NOMO-1 treated with dmso at 0.1 percent for 144 hours (cell line): Measurements from ENCODE around the gene DMWD.
A peak's percentile ranks its signal among the peaks of the same experiment; 100 is the strongest.

Experiments used
- DNase-seq: peaks from one replicate; lab custom pipeline; 2025; ENCODE audit not compliant: unreplicated experiment; lab: John Stamatoyannopoulos, UW

The DMWD gene

GRCh38 chr19:45792470-45793177, at the start of gene DMWD:
TSS of gene DMWD (minus strand) at chr19:45792845. CDS start at chr19:45792756, 89 bp downstream.
- peak; percentile 95 for DNase-seq

GRCh38 chr19:45842198-45842597, 49.6 kb upstream of the DMWD start:
- no peak for DNase-seq

DNA sequence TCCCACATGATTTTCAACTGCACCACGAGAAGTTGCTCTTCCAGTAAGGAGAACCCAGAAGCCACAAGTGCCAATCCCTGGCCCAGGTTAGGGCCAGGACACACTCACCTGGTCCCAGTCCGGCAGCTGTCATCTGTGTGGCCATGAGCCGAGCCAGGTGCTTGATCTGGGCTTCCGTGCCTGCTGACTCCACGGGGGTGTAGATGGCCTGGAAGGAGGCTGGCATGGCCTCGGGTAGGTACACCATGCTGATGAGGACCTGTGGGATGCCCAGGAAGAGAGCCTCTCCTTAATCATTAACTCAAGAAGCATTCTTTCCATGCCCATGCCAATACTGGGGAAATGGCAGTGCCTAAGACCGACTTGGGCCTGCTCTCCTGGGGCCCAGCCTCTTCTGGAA, 42.3 kb upstream of the DMWD start:
- DNase-seq: no peak

- DNase-seq: no peak
These were observed 36.3 kb upstream of the DMWD start for GRCh38 chr19:45828945-45829344.

- no peak for DNase-seq
These were observed 35.9 kb upstream of the DMWD start for GRCh38 chr19:45828523-45828922.

DNA sequence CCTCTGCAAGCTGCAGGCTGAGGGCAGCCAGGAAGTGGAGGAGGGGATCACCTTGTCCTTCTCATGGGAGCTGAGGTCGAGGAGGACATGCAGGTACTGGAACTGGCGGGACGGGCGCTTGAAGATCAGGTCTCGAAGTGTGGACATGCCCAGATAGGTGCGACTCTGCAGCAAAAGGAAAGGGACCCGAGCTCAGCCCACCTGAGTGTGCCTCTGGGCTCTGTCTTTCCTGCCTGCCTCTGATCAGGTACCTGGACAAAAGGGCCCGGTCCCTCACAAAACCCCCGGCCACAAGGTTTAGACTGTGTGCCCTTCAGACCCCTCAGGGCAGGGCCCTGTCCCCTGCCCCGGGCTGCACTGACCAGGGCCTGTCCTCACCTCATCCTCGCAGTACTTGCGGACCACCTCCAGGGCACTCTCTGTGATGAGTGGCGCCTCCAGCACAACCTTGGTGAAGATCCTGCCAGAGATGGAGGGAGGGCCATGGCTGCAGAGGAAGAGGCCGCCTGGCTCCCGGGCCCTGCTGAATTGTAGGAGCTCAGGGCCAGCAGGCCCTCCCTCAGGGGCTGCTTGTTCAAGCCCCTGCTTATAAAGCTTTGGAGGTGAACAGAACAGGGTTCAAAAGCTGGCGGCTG, 34.9 kb upstream of the DMWD start:
- no peak for DNase-seq

DNA sequence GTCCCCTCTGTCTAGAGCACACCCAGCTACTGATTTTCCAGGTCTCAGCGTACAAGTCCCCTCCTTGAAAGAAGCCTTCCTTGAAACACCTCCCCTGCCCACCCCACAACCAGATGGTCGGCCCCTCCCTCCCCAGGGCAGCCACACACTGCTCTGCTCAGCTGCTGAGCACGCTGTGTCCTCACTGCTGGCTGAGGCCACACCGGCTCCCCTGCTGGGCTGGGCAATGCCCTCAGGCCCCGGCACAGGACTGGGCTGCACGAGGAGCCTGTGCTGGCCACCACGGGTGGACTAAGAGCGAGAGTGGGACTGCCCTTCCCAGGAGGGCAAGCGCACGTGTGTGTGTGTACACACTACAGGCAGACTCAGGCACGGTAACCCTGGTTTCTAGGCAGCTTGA, 34.3 kb upstream of the DMWD start:
- DNase-seq: no peak

DNA sequence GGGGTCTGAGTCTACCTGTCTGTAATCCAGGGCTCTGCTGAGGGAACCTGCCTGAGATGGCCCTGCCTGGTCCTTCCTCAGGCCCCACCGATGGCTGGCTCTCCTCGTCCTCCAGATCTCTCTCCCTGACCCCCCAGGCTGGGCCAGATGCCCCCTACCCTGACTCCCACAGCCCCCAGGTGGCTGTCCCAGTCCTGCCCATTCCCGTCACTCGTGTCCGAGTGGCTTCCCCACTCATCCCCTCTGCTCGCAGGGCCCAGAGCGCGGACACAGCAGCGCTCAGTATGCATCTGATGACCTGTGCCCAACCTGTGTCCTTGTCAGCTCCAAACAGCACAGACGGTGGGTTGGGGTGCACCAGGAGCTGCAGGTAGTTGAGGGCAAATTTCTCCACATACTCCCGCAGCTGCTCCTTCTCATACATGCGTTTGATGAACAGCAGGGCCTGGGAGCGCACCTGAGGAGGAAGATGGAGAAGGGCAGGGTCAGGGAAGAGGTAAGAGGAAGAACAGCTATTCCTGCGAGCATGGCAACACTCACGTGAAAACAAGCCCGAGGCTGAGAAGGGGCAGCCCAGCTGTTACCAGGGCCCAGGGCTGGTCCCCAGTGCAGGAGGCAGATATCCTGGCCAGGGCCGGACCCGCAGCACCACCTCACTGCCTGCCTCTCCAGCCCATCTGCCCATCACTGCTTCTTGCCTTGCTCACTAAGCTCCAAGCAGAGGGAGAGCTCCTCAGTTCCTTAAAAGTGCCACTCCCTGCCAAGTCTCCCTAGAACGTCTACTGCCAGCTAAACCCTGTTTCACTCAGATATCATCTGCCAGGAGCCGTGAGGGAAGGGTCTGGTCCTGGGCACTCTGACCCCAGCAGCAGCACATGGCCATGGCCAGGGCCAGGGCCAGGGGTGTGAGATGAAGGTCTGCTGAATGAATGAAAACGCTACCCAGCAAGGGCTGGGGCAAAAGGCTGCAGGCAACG, 33.6 kb upstream of the DMWD start:
- DNase-seq: no peak

- DNase-seq: no peak
These were observed 32.6 kb upstream of the DMWD start for GRCh38 chr19:45825263-45825605.

DNA sequence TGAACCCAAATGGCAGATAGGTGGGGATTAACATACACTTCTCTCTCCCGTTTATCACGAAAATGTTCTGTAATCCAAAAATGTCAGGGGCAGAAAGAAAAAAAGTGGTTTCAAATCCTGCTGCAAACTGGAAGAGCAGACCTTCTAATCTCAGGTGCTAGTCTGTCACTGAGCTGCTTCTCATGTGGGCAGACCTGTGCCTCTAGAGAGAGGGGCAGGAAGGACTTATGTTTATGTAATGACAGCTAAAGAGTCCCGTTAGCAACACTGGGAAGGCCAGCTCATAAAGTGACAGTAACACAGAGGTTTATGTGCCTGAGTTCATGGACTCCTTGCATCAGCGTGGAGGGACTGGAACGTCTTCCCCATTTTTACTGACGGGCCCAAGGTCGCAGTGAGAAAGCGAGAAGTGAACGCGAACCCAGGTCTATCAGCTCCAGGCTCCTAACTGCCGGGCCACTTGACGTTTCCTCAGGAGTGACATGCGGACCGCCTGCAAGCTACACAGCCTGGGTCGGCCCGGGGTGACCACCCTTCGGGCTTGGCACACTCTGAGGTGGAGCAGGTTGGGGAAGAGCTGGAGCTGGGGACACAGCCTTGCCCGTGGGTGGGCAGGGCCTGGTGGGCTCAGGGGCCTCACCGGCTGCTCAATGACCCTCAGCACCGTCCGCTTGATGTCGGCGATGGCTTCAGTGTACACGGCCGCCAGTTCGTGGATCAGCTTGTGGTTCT, 32.1 kb upstream of the DMWD start:
- no peak for DNase-seq

- DNase-seq: no peak
These were observed 31.4 kb upstream of the DMWD start for GRCh38 chr19:45824041-45824471.

- DNase-seq: no peak
These were observed 30.5 kb upstream of the DMWD start for GRCh38 chr19:45823182-45823581.

GRCh38 chr19:45822716-45823115, 30.1 kb upstream of the DMWD start:
- DNase-seq: no peak

DNA sequence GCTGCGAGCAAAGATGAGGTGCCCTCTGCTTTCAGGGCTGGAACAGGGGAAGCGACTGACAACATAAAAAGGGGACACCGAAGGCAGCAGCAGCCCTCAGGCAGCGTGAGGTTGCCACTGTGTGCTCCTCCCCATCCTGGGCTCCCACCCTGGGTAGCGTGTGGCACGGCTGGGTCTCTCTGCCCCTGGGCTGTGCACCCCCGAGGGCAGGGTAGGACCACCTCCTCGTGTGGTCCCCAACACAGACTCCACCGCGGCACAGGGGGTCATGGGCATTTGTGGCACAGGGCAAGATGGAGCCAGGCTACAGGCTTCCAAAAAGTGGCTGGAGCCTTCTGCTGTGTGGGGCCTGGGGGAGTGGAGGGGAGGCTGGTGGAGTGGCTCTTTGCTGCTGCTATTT, 28.9 kb upstream of the DMWD start:
- DNase-seq: no peak

DNA sequence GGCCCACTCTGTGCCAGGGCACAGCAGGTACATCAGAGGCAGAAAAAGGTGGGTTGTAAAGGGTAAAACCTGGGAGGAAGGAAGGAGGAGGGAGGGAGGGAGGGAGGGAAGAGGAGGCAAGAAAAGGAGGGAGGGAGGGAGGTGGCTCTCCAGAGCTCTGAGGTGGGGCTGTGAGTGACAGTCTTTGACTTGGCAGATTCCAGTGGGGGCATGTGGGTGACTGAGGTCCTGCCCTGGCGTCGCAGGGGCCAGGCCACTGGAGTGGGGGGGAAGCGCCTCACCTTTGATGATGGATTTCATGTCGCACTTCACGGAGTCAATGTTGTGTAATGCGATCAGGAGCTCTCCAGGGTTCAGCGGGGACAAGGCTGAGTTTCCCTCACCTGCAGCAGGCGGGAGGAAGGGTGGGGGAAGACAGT, 28.5 kb upstream of the DMWD start:
- no peak for DNase-seq

DNA sequence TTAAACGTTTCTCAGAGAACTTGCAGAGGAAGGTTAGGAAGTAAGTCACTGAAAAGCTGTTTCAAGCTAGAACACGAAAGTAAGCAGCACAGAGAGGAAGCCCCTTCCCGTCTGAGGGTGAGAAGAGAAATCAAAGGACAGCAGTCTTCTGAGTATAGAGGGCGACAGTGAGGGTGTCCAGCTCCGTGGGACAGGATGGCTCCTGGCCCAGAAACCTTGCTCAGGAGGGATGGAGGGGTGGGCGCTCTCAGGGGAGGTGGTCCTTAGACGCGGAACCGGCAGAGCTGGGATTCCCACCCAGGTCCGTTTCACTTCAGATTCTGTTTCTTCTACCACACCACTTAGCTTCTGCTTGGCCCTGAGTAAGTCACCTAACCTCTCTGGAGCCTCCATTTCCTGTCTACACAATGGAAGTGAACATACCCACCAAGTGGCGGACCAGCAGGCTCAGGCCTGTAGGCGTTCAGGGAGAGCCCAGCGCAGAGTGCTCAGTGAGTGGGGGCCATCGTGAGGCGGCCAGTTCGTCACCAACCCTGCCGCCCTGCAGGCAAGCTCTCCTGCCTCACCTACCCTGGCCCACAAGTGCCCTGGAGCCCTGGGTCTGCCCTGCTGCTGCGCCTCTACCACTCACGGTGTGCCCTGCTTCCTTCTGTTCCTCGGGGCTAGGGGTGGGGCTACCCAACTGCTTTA, 27.9 kb upstream of the DMWD start:
- no peak for DNase-seq

DNA sequence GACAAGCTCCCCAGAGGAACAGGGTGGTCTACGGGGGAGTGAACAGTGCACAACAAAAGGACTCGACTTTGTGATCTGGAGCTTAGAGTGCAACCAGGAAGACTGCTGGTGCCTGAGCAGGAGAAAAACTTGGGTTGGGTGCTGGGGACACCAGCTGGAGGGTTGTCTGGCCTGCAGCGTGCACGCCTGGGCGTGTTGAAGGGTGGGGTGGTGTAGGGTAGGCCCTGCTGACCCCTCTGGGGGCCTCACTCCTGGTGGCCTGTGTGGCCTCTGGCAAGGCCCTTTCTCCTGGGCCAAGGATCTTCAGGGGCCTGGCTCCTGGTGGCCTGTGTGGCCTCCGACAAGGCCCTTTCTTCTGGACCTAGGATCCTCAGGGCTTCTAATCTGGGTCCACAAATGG, 27.1 kb upstream of the DMWD start:
- no peak for DNase-seq

- DNase-seq: no peak
These were observed 25.2 kb upstream of the DMWD start for GRCh38 chr19:45817725-45818301.

GRCh38 chr19:45817010-45817724, 24.5 kb upstream of the DMWD start:
- DNase-seq: peak; percentile 87
